Activated B cell treated with CpG ODN at 0.5 μM for 24 hours (primary cell): ENCODE measurements around the gene DGKB. TPM values are rescaled to one million over a fixed set of nuclear protein-coding genes. Genes with fewer than 3 reads are reported as not detected.

Experiments
- ATAC-seq: fragments of 200-7000 bp; cut with Tn5 transposase; one replicate; pipeline ENCODE4 v1.10.0; 2021; ENCODE audit warnings: low read depth, mild to moderate bottlenecking, moderate library complexity
- CTCF ChIA-PET: fragments of 350-600 bp; sonication (Branson Sonifier 250); formaldehyde crosslinking; loops from one replicate; lab custom pipeline; 2021; ENCODE audit warnings: antibody characterized with exemption; lab: Charles Lee
- POLR2A ChIA-PET: fragments of 350-600 bp; sonication (Branson Sonifier 250); formaldehyde crosslinking; loops from one replicate; lab custom pipeline; 2021; ENCODE audit warnings: antibody characterized with exemption; lab: Charles Lee
- DNase-seq: peaks from one replicate; pipeline ENCODE4 v3.0.0; 2022
- H3K27ac Mint-ChIP-seq: one replicate; pipeline ENCODE4 v1.8.0; 2020; ENCODE audit warnings: mixed read lengths
- H3K27me3 Mint-ChIP-seq: one replicate; pipeline ENCODE4 v1.8.0; 2021; ENCODE audit warnings: mixed read lengths
- H3K36me3 Mint-ChIP-seq: one replicate; pipeline ENCODE4 v1.8.0; 2021; ENCODE audit warnings: low read depth, mixed read lengths
- H3K4me1 Mint-ChIP-seq: one replicate; pipeline ENCODE4 v1.8.0; 2021; ENCODE audit warnings: mixed read lengths
- H3K4me3 Mint-ChIP-seq: one replicate; pipeline ENCODE4 v1.8.0; 2020; ENCODE audit warnings: mild to moderate bottlenecking, mixed read lengths
- H3K9me3 Mint-ChIP-seq: one replicate; pipeline ENCODE4 v1.8.0; 2020; ENCODE audit warnings: mixed read lengths
- intact Hi-C: fragments of 100-400 bp; cut with micrococcal nuclease; formaldehyde crosslinking; loops from one replicate; pipeline ENCODE4 v1.15.1; 2024
- total RNA-seq: library from RNA; stranded (reverse); gene quantifications from 2 replicates; pipeline ENCODE4 v1.2.3, GENCODE V29; 2022
- TF ChIP-seq, protein P1 (sequence below): fragments of 200-600 bp; IDR thresholded peaks from one replicate; pipeline ENCODE4 v1.8.0; 2022; ENCODE audit warnings: antibody characterized with exemption, mild to moderate bottlenecking

DGKB gene
- total RNA-seq, 1 donor from 2014 or later, result not detected

DNA sequence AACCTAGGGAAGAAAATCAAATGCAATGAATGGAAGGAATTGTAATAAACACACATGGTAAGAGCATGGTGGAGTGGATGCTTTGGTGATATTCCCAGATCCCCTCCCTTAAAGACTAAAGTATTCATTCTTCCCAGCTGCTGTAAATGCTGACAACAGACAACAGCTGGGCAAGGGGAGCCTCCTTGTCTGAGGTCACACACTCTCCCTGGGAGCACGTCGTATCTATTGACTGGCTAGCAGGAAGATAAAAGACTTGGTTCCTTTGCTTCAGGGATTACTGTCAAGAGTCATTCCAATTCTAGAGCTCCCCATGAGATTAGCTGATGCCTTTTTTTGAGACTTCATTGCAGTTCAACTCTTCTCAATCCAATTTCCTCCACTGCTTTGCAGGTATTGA is 469.6 kb downstream of the DGKB start:
- peaks cover 4% of the 10 kb centered on the region for H3K9me3 Mint-ChIP-seq

DNA sequence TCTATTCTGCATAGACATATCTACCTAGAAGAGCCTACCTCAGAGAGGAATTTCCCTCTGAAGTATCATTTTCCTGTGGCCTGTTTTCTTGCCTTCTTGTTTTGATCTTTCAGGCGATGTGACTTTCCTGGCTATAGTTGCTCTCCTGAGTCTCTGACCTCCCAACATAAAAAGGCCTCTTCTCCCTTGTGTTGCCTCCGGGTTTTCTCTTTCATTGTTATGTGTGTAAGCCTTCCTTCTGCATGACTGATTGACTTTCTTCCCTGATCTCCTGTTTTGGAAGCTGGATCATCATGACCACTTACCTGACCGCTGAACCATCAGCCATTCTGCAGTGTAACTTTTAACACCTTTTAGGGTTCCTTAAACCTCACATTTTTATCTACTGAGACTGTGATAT is 471.6 kb downstream of the DGKB start:
- POLR2A ChIA-PET, result no interaction called here
- intact Hi-C loops, result no loop called here
- Mint-ChIP-seq H3K9me3 (peaks cover 4% of the 10 kb centered on the region), H3K36me3 (no peaks in the 10 kb centered on the region), H3K27ac (no peak overlapping the region), H3K4me3 (no peak overlapping the region), H3K4me1 (peaks cover 4% of the 10 kb centered on the region), H3K27me3 (no peaks in the 10 kb centered on the region)
- TF ChIP-seq, protein P1, sequence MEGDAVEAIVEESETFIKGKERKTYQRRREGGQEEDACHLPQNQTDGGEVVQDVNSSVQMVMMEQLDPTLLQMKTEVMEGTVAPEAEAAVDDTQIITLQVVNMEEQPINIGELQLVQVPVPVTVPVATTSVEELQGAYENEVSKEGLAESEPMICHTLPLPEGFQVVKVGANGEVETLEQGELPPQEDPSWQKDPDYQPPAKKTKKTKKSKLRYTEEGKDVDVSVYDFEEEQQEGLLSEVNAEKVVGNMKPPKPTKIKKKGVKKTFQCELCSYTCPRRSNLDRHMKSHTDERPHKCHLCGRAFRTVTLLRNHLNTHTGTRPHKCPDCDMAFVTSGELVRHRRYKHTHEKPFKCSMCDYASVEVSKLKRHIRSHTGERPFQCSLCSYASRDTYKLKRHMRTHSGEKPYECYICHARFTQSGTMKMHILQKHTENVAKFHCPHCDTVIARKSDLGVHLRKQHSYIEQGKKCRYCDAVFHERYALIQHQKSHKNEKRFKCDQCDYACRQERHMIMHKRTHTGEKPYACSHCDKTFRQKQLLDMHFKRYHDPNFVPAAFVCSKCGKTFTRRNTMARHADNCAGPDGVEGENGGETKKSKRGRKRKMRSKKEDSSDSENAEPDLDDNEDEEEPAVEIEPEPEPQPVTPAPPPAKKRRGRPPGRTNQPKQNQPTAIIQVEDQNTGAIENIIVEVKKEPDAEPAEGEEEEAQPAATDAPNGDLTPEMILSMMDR, result no peak
- ATAC-seq, result no peak
- CTCF ChIA-PET, result no interaction called here
- DNase-seq, result no peak

More for the DNA sequence above, 469.6 kb downstream of the DGKB start:
- Mint-ChIP-seq H3K27ac (no peak overlapping the region), H3K4me3 (no peak overlapping the region), H3K36me3 (no peaks in the 10 kb centered on the region), H3K27me3 (no peaks in the 10 kb centered on the region), H3K4me1 (peaks cover 4% of the 10 kb centered on the region)
- ATAC-seq (no peak), DNase-seq (no peak)
- ChIA-PET POLR2A (no interaction called here), CTCF (no interaction called here)
- TF ChIP-seq, protein P1, result no peak
- intact Hi-C loops, result no loop called here

DNA sequence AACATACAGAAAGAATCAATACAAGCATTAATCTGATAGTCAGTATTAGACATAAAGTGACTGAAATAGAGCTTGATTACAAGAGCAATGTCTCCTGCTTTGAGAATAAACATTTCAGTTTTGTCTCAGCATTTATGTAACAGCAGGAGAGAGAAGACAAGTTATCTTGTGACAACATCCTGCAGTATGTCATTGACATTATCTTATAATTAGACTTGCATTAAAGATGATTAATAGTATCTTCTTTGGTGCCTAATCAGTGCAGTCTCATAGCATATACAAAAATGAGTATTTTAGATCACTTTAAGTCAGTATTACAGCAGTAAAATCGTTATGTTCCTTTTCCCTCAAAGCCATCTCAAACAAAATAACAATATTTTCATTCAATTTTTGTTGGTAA is 477.0 kb downstream of the DGKB start:
- Mint-ChIP-seq H3K4me3 (no peak overlapping the region), H3K27ac (no peak overlapping the region), H3K27me3 (no peaks in the 10 kb centered on the region), H3K9me3 (peaks cover 4% of the 10 kb centered on the region), H3K36me3 (no peaks in the 10 kb centered on the region), H3K4me1 (peaks cover 4% of the 10 kb centered on the region)
- TF ChIP-seq, protein P1, result no peak
- ATAC-seq (no peak), DNase-seq (no peak)
- POLR2A ChIA-PET, result no interaction called here
- intact Hi-C loops, result no loop called here
- CTCF ChIA-PET, result no interaction called here

DNA sequence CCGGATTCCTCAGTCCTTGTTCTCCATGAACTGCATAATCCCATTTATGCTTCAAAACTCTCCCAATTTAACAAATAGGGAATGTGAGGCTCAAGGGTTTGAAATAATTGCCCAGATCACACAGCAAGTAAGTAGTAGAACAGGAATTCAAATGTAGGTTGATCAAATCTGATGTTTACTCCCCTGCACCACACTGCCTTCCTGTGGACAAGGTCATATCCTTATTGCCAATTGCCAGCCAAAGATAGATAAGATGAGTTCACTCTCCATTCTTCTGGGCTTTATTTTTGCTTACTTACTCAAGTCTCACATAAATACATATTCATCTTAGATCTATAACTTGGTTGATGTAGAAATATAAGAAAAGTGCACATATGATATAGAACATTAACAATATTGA is 477.9 kb downstream of the DGKB start:
- H3K4me1 Mint-ChIP-seq, result peaks cover 4% of the 10 kb centered on the region
- peaks cover 4% of the 10 kb centered on the region for H3K9me3 Mint-ChIP-seq
- ATAC-seq (no peak), DNase-seq (no peak)
- POLR2A ChIA-PET, result no interaction called here
- TF ChIP-seq, protein P1, result no peak
- no peak overlapping the region for H3K4me3 Mint-ChIP-seq
- H3K27ac Mint-ChIP-seq, result no peak overlapping the region
- H3K27me3 Mint-ChIP-seq, result no peaks in the 10 kb centered on the region
- no peaks in the 10 kb centered on the region for H3K36me3 Mint-ChIP-seq
- CTCF ChIA-PET, result no interaction called here
- intact Hi-C loops, result no loop called here

DNA sequence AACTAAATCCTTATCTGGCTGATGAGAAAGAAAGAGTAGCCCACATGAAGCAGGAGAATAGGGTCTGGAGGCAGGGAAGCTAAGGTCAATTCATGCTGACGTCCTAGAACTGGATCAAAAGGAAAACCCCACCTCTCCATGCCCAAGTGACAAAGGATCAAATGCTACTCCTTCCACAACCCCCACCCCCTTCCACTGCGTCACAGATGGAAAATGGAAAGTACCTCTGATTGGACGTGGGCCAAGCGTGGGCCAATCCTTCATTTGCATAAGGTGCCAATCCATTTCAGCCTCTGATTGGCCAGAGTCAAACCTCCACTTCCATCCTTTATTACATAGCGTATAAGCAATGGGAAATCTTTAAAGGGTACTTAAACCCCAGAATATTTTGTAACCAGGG is 481.8 kb downstream of the DGKB start:
- no peak overlapping the region for H3K4me3 Mint-ChIP-seq
- H3K36me3 Mint-ChIP-seq, result no peaks in the 10 kb centered on the region
- TF ChIP-seq, protein P1, result no peak
- intact Hi-C loops, result no loop called here
- H3K27me3 Mint-ChIP-seq, result no peaks in the 10 kb centered on the region
- ChIA-PET POLR2A (no interaction called here), CTCF (no interaction called here)
- peaks cover 3% of the 10 kb centered on the region for H3K9me3 Mint-ChIP-seq
- H3K4me1 Mint-ChIP-seq, result no peaks in the 10 kb centered on the region
- no peak overlapping the region for H3K27ac Mint-ChIP-seq
- ATAC-seq (no peak), DNase-seq (no peak)
